SK-N-SH treated with all-trans-retinoic acid at 6 μM for 48 hours (cell line): ENCODE data around the gene SCYGR1.

Source experiments
- ATAC-seq: fragments of 200-7000 bp; cut with Tn5 transposase; 3 replicates; pipeline ENCODE4 v1.9.1; 2020; ENCODE audit warnings: mild to moderate bottlenecking, moderate library complexity
- BACH2 ChIP-seq: fragments of 250-450 bp; sonication (Bioruptor Pico); IDR thresholded peaks from 2 replicates; pipeline ENCODE4 v1.9.0; 2021; ENCODE audit warnings: mild to moderate bottlenecking, borderline replicate concordance
- CSDC2 ChIP-seq: fragments of 250-450 bp; sonication (Bioruptor Pico); IDR thresholded peaks from 2 replicates; pipeline ENCODE4 v1.5.0; 2020; ENCODE audit warnings: mild to moderate bottlenecking, moderate library complexity
- ESRRG ChIP-seq: fragments of 250-450 bp; sonication (Bioruptor Pico); IDR thresholded peaks from 2 replicates; pipeline ENCODE4 v1.6.1; 2021; ENCODE audit warnings: mild to moderate bottlenecking
- GLIS3 ChIP-seq: fragments of 250-450 bp; sonication (Bioruptor Pico); IDR thresholded peaks from 2 replicates; pipeline ENCODE4 v1.5.0; 2020; ENCODE audit warnings: mild to moderate bottlenecking, moderate library complexity
- ISL1 ChIP-seq: fragments of 250-450 bp; sonication (Bioruptor Pico); IDR thresholded peaks from 2 replicates; pipeline ENCODE4 v2.1.2; 2022; ENCODE audit warnings: mild to moderate bottlenecking, moderate library complexity
- OSR1 ChIP-seq: fragments of 250-450 bp; sonication (Bioruptor Pico); IDR thresholded peaks from 2 replicates; pipeline ENCODE4 v1.8.0; 2022; ENCODE audit warnings: moderate library complexity, mild to moderate bottlenecking, inconsistent platforms
- PPARA ChIP-seq: fragments of 250-450 bp; sonication (Bioruptor Pico); IDR thresholded peaks from 2 replicates; pipeline ENCODE4 v1.5.0; 2020; ENCODE audit warnings: mild to moderate bottlenecking, borderline replicate concordance
- RARB ChIP-seq: fragments of 250-450 bp; sonication (Bioruptor Pico); IDR thresholded peaks from 2 replicates; pipeline ENCODE4 v1.8.0; 2021; ENCODE audit warnings: mild to moderate bottlenecking, moderate library complexity
- SNAI2 ChIP-seq: fragments of 250-450 bp; sonication (Bioruptor Pico); IDR thresholded peaks from 2 replicates; pipeline ENCODE4 v1.5.0; 2020; ENCODE audit warnings: mild to moderate bottlenecking, moderate library complexity
- TCF4 ChIP-seq: fragments of 250-450 bp; sonication (Bioruptor Pico); IDR thresholded peaks from 2 replicates; pipeline ENCODE4 v1.8.0; 2021; ENCODE audit warnings: mild to moderate bottlenecking, moderate library complexity, borderline replicate concordance
- TOX ChIP-seq: fragments of 250-450 bp; sonication (Bioruptor Pico); IDR thresholded peaks from 2 replicates; pipeline ENCODE4 v1.8.0; 2021; ENCODE audit warnings: mild to moderate bottlenecking, moderate library complexity, borderline replicate concordance
- ZC3H10 ChIP-seq: fragments of 250-450 bp; sonication (Bioruptor Pico); IDR thresholded peaks from 2 replicates; pipeline ENCODE4 v1.5.1; 2021; ENCODE audit warnings: mild to moderate bottlenecking, moderate library complexity
- ZFP3 ChIP-seq: fragments of 250-450 bp; sonication (Bioruptor Pico); IDR thresholded peaks from 2 replicates; pipeline ENCODE4 v1.5.0; 2020; ENCODE audit warnings: mild to moderate bottlenecking, moderate library complexity
- ZFP30 ChIP-seq: fragments of 450-650 bp; formaldehyde crosslinking; IDR thresholded peaks from 2 replicates; pipeline ENCODE4 v1.5.0; 2022; ENCODE audit warnings: mild to moderate bottlenecking, moderate library complexity
- ZNF565 ChIP-seq: fragments of 450-650 bp; formaldehyde crosslinking; conservative IDR thresholded peaks from 2 replicates; pipeline ENCODE4 v1.5.0; 2020; ENCODE audit warnings: low read depth, mild to moderate bottlenecking, moderate library complexity
- ZNF70 ChIP-seq: fragments of 450-650 bp; formaldehyde crosslinking; IDR thresholded peaks from 2 replicates; pipeline ENCODE4 v1.5.0; 2020; ENCODE audit warnings: mild to moderate bottlenecking, moderate library complexity
- ZNF8 ChIP-seq: fragments of 450-650 bp; formaldehyde crosslinking; IDR thresholded peaks from 2 replicates; pipeline ENCODE4 v1.5.0; 2020; ENCODE audit warnings: mild to moderate bottlenecking, moderate library complexity
- TF ChIP-seq, protein P1 (sequence below): fragments of 250-450 bp; sonication (Bioruptor Pico); IDR thresholded peaks from 2 replicates; pipeline ENCODE4 v1.5.1; 2021; ENCODE audit warnings: mild to moderate bottlenecking, moderate library complexity
- TF ChIP-seq, protein P2 (sequence below): fragments of 250-450 bp; sonication (Bioruptor Pico); IDR thresholded peaks from 2 replicates; pipeline ENCODE4 v1.5.0; 2020; ENCODE audit warnings: mild to moderate bottlenecking, moderate library complexity
- TF ChIP-seq, protein P3 (sequence below): fragments of 250-450 bp; sonication (Bioruptor Pico); IDR thresholded peaks from 2 replicates; pipeline ENCODE4 v1.5.1; 2020; ENCODE audit warnings: low read depth, mild to moderate bottlenecking, moderate library complexity
- TF ChIP-seq, protein P4 (sequence below): fragments of 250-450 bp; sonication (Bioruptor Pico); IDR thresholded peaks from 2 replicates; pipeline ENCODE4 v1.8.0; 2020; ENCODE audit warnings: mild to moderate bottlenecking, moderate library complexity, borderline replicate concordance

SCYGR1 gene

DNA sequence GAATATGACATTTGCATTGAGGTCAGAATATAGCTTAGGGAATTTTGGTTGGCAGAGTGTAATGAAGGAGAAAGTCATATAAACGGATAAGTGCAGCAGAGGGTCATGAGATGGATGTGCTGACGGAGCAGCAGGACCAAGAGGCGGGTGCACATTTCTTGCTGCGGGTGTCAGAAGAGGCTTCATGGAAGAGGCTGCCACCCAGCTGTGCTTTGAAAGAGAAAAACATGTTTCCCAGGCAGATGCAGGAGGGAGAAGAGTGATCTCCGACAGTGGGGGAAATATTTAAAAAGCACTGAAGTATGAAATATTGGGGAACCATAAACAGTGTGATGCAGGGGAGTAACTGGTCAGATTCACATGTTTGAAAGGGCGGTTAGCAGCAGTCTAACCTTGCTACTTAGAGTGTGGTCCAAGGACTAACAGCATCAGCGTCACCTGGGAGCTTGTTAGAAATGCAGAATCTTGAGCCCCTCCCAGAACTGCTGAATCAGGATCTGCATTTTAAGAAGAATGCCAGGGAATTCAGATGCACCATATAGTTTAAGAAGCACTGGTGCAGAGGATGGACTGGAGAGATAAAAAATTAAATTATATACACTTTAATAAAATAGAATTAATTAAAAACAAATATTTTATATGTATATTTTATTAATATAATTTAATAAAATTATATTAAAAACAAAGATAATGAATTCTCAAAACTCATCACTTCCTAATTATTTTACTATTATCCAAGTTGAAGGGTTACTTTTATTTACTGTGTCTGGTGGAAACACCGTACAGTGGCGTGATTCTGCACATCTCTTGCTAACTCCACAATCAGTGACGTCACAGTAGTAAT is 36.1 kb upstream of the SCYGR1 start:
- ATAC-seq = no peak
- TF ChIP-seq ESRRG (CRISPR knock-in tag) (no peak), ZNF8 (no peak), GLIS3 (no peak), TCF4 (CRISPR knock-in tag) (no peak), ZC3H10 (CRISPR knock-in tag) (no peak), ZNF565 (CRISPR knock-in tag) (no peak), TOX (CRISPR knock-in tag) (no peak), RARB (CRISPR knock-in tag) (no peak), ZNF70 (CRISPR knock-in tag) (no peak), BACH2 (CRISPR knock-in tag) (no peak), ZFP30 (no peak), SNAI2 (CRISPR knock-in tag) (no peak), CSDC2 (no peak), ZFP3 (CRISPR knock-in tag) (no peak)
- TF ChIP-seq, protein P1, sequence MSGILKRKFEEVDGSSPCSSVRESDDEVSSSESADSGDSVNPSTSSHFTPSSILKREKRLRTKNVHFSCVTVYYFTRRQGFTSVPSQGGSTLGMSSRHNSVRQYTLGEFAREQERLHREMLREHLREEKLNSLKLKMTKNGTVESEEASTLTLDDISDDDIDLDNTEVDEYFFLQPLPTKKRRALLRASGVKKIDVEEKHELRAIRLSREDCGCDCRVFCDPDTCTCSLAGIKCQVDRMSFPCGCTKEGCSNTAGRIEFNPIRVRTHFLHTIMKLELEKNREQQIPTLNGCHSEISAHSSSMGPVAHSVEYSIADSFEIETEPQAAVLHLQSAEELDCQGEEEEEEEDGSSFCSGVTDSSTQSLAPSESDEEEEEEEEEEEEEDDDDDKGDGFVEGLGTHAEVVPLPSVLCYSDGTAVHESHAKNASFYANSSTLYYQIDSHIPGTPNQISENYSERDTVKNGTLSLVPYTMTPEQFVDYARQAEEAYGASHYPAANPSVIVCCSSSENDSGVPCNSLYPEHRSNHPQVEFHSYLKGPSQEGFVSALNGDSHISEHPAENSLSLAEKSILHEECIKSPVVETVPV (CRISPR knock-in tag) = no peak
- TF ChIP-seq, protein P2, sequence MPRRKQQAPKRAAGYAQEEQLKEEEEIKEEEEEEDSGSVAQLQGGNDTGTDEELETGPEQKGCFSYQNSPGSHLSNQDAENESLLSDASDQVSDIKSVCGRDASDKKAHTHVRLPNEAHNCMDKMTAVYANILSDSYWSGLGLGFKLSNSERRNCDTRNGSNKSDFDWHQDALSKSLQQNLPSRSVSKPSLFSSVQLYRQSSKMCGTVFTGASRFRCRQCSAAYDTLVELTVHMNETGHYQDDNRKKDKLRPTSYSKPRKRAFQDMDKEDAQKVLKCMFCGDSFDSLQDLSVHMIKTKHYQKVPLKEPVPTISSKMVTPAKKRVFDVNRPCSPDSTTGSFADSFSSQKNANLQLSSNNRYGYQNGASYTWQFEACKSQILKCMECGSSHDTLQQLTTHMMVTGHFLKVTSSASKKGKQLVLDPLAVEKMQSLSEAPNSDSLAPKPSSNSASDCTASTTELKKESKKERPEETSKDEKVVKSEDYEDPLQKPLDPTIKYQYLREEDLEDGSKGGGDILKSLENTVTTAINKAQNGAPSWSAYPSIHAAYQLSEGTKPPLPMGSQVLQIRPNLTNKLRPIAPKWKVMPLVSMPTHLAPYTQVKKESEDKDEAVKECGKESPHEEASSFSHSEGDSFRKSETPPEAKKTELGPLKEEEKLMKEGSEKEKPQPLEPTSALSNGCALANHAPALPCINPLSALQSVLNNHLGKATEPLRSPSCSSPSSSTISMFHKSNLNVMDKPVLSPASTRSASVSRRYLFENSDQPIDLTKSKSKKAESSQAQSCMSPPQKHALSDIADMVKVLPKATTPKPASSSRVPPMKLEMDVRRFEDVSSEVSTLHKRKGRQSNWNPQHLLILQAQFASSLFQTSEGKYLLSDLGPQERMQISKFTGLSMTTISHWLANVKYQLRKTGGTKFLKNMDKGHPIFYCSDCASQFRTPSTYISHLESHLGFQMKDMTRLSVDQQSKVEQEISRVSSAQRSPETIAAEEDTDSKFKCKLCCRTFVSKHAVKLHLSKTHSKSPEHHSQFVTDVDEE (CRISPR knock-in tag) = no peak

DNA sequence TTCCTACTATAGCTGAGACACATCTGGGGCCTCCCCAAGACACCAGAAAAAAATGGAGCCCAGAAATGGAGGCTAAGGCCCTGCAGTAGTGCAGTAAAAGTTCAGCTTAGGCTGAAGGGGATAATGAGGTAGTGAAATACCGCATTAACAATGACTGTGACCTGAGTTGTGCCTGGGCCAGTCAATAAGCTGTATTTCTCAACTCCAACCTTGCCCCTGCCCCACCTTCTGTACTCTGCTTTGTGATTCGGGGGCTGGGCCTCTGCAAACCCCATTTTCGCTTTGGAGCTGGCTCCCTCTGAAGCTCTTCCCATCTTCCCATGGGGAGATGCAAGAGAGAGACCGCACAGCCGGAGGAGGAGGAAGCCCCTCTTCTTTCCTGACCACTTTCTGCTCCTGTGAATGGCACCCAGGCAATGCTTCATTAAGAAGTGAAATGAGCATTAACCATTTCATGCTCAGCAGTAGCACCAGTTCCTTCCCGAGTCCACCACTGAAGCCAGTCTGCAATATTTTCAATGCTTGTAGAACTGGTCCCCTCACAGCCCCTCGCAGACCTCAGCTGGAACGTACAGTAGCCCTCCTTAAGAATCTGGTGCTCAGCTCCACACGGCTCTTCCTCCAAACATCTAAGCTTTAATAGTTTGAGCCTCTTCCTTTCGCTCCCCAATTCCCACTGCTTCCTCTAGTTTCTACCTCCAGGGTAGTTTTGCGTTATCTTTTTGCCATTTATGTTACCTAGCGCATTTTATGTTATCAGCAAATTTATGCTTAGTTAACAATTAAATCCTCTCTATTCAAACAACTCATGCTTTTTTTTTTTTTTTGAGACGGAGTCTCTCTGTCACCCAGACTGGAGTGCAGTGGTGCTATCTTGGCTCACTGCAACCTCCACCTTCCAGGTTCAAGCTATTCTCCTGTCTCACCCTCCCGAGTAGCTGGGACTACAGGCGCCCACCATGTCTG is 32.6 kb upstream of the SCYGR1 start:
- TF ChIP-seq CSDC2 (no peak), ESRRG (CRISPR knock-in tag) (no peak), SNAI2 (CRISPR knock-in tag) (no peak)
- TF ChIP-seq, protein P1 (CRISPR knock-in tag) = no peak
- TF ChIP-seq, protein P3, sequence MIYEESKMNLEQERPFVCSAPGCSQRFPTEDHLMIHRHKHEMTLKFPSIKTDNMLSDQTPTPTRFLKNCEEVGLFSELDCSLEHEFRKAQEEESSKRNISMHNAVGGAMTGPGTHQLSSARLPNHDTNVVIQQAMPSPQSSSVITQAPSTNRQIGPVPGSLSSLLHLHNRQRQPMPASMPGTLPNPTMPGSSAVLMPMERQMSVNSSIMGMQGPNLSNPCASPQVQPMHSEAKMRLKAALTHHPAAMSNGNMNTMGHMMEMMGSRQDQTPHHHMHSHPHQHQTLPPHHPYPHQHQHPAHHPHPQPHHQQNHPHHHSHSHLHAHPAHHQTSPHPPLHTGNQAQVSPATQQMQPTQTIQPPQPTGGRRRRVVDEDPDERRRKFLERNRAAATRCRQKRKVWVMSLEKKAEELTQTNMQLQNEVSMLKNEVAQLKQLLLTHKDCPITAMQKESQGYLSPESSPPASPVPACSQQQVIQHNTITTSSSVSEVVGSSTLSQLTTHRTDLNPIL (CRISPR knock-in tag) = no peak
- TF ChIP-seq, protein P4, sequence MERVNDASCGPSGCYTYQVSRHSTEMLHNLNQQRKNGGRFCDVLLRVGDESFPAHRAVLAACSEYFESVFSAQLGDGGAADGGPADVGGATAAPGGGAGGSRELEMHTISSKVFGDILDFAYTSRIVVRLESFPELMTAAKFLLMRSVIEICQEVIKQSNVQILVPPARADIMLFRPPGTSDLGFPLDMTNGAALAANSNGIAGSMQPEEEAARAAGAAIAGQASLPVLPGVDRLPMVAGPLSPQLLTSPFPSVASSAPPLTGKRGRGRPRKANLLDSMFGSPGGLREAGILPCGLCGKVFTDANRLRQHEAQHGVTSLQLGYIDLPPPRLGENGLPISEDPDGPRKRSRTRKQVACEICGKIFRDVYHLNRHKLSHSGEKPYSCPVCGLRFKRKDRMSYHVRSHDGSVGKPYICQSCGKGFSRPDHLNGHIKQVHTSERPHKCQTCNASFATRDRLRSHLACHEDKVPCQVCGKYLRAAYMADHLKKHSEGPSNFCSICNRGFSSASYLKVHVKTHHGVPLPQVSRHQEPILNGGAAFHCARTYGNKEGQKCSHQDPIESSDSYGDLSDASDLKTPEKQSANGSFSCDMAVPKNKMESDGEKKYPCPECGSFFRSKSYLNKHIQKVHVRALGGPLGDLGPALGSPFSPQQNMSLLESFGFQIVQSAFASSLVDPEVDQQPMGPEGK = no peak

DNA sequence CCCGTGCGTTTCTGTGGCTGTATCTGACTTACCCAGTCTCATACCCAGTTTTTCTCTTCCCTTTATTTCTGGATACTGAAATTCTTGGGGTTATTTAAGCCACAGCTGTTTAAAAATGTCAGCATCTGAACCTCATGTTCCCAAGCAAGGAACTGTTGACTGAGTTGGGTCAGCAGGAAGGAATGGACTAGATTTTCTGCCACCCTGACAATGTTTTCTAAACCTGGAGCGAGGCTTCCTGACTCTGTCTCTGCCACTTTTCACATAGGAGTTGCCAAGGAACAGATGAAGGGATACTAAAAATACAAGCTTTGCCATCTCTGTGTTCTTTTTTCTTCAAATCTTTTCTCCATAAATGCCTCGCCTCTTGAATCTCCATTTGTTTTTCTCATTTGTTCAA is 29.0 kb upstream of the SCYGR1 start:
- TF ChIP-seq ZFP3 (CRISPR knock-in tag) (no peak), ISL1 (CRISPR knock-in tag) (no peak), ZC3H10 (CRISPR knock-in tag) (no peak), SNAI2 (CRISPR knock-in tag) (no peak), PPARA (CRISPR knock-in tag) (no peak), ZNF70 (CRISPR knock-in tag) (no peak), RARB (CRISPR knock-in tag) (no peak), OSR1 (no peak)
- TF ChIP-seq, protein P2 (CRISPR knock-in tag) = no peak
- no peak for ATAC-seq

More for the DNA sequence above, 32.6 kb upstream of the SCYGR1 start:
- no peak for ATAC-seq
